Fibroblast of peridontal ligament (primary cell): ENCODE results near the gene ADGRG2.

ENCODE experiments used
- DNase-seq: peaks from one replicate; pipeline ENCODE4 v3.0.0-alpha.2; 2010; ENCODE audit errors: extremely low read depth

The ADGRG2 gene

GRCh38 chrX:18956303-18957032 is 165.8 kb downstream of the ADGRG2 start:
- DNase-seq = no peak

- DNase-seq = no peak
Measured at GRCh38 chrX:18955676-18956075, 166.6 kb downstream of the ADGRG2 start.

- no peak for DNase-seq
Measured at GRCh38 chrX:18951032-18951431, 171.2 kb downstream of the ADGRG2 start.

- DNase-seq = no peak
Measured at GRCh38 chrX:18949944-18950301, 172.3 kb downstream of the ADGRG2 start.

- no peak for DNase-seq
Measured at GRCh38 chrX:18949291-18949943, 172.9 kb downstream of the ADGRG2 start.

GRCh38 chrX:18946611-18947010 is 175.7 kb downstream of the ADGRG2 start:
- DNase-seq = no peak

- no peak for DNase-seq
Measured at GRCh38 chrX:18946157-18946556, 176.1 kb downstream of the ADGRG2 start.

GRCh38 chrX:18945483-18945882 is 176.8 kb downstream of the ADGRG2 start:
- no peak for DNase-seq

GRCh38 chrX:18944482-18944881 is 177.8 kb downstream of the ADGRG2 start:
- DNase-seq = no peak

GRCh38 chrX:18941896-18942295 is 180.4 kb downstream of the ADGRG2 start:
- DNase-seq = no peak
